HepG2 (cell line): ENCODE measurements around the gene WWP2. TPM values are rescaled to one million over a fixed set of nuclear protein-coding genes. Genes with fewer than 3 reads are reported as not detected.
A peak's percentile ranks its signal among the peaks of the same experiment; 100 is the strongest.

Experiments
- ARID5B ChIP-seq: IDR thresholded peaks from 2 replicates; pipeline ENCODE4 v1.4.0; 2020; ENCODE audit warnings: mild to moderate bottlenecking, missing genetic modification reagents
- DNMT1 ChIP-seq: sonication (generic); formaldehyde crosslinking; IDR thresholded peaks from 2 replicates; pipeline ENCODE4 v1.5.1; 2020; ENCODE audit warnings: mild to moderate bottlenecking, missing genetic modification reagents
- FOXA1 ChIP-seq, 2 experiments: fragments of 450-650 bp in 1 of 2; sonication (generic) in 1 of 2; formaldehyde crosslinking in 1 of 2; IDR thresholded peaks; 2 replicates each; pipeline versions ENCODE4 v1.4.0 to v1.6.1; 2016 to 2020; ENCODE audit warnings: missing genetic modification reagents in 1 of 2
- HINFP ChIP-seq: sonication (generic); formaldehyde crosslinking; IDR thresholded peaks from 2 replicates; pipeline ENCODE4 v1.4.0; 2020; ENCODE audit warnings: low read depth, mild to moderate bottlenecking, missing genetic modification reagents
- JUN ChIP-seq: sonication (generic); formaldehyde crosslinking; IDR thresholded peaks from 2 replicates; pipeline ENCODE4 v1.4.0; 2020; ENCODE audit warnings: mild to moderate bottlenecking, missing genetic modification reagents
- KLF6 ChIP-seq: IDR thresholded peaks from 2 replicates; pipeline ENCODE4 v1.8.0; 2016; ENCODE audit warnings: missing biosample characterization, missing genetic modification reagents
- PCBP2 ChIP-seq: fragments of 200-400 bp; formaldehyde crosslinking; optimal IDR thresholded peaks from 2 replicates; pipeline ENCODE3; 2018; ENCODE audit warnings: low read length, low read depth; ENCODE audit not compliant: poor library complexity, severe bottlenecking
- POLR2AphosphoS2 ChIP-seq: IDR thresholded peaks from 2 replicates; pipeline ENCODE4 v1.6.1; 2011; ENCODE audit warnings: low read depth, low read length, improper control_type of control experiment
- SP5 ChIP-seq: IDR thresholded peaks from 2 replicates; pipeline ENCODE4 v1.6.1; 2016; ENCODE audit warnings: low read depth, borderline replicate concordance
- STAG1 ChIP-seq: sonication (generic); formaldehyde crosslinking; IDR thresholded peaks from 2 replicates; pipeline ENCODE4 v1.4.0; 2020; ENCODE audit warnings: missing genetic modification reagents
- STAT6 ChIP-seq: sonication (generic); formaldehyde crosslinking; IDR thresholded peaks from 2 replicates; pipeline ENCODE4 v1.4.0; 2020; ENCODE audit warnings: missing genetic modification reagents, mild to moderate bottlenecking, borderline replicate concordance
- TCF7 ChIP-seq: sonication (generic); IDR thresholded peaks from 2 replicates; pipeline ENCODE4 v1.6.1; 2016; ENCODE audit warnings: antibody characterized with exemption, low read depth
- THAP11 ChIP-seq: IDR thresholded peaks from 2 replicates; pipeline ENCODE4 v1.6.1; 2016; ENCODE audit warnings: missing biosample characterization, missing genetic modification reagents
- U2AF1 ChIP-seq: fragments of 200-400 bp; formaldehyde crosslinking; optimal IDR thresholded peaks from 2 replicates; pipeline ENCODE3; 2017; ENCODE audit warnings: mild to moderate bottlenecking, low read depth, low read length
- ZNF574 ChIP-seq: sonication (generic); formaldehyde crosslinking; IDR thresholded peaks from 2 replicates; pipeline ENCODE4 v1.4.0; 2020; ENCODE audit warnings: missing genetic modification reagents
- ZNF691 ChIP-seq: sonication (generic); formaldehyde crosslinking; IDR thresholded peaks from 2 replicates; pipeline ENCODE4 v1.4.0; 2020; ENCODE audit warnings: missing genetic modification reagents, low read depth, mild to moderate bottlenecking, borderline replicate concordance
- polyA plus RNA-seq, 8 experiments: library from polyadenylated mRNA; depleted of rRNA in 3 of 8; stranded (reverse) in 7 of 8; unstranded in 1 of 8; fragments of >200 nt; fragmentation: Illumina TruSeq in 4 of 8; extraction: Trizol in 4 of 8; gene quantifications; 2 replicates each; pipeline versions ENCODE4 v1.2.1 to v1.2.3, GENCODE V29; 2011 to 2016; ENCODE audit warnings: low read depth in 4 of 8, missing spikeins in 1 of 8, mixed read lengths in 1 of 8; ENCODE audit not compliant: insufficient read depth in 1 of 8
- total RNA-seq, 5 experiments: library from RNA; depleted of rRNA; stranded (reverse); fragments of >200 nt; fragmentation: Illumina TruSeq; extraction: Trizol; gene quantifications; 2 replicates each; pipeline ENCODE4 v1.2.3, GENCODE V29; 2016; ENCODE audit warnings: low read depth in 1 of 5

WWP2 gene
- total and polyA plus RNA-seq, 2 of the 13 experiments (the other 11 are each of a cell fraction or from before 2014, with no cell fraction given), result 11.4 to 28.2 TPM

- TF ChIP-seq ZNF574 (CRISPR knock-in tag) (peak; percentile 61; the same call in 1 of the 2 replicates), POLR2AphosphoS2 (no peak), FOXA1 (IDR thresholded peaks at IDR 0.05) (peak; percentile 60; the same call in 1 of the 2 replicates), FOXA1 (CRISPR knock-in tag; IDR thresholded peaks at IDR 0.05) (peak; percentile 93), U2AF1 (peak; percentile 52), KLF6 (CRISPR knock-in tag) (peak; percentile 19; the same call in 1 of the 2 replicates), STAG1 (CRISPR knock-in tag) (peak; percentile 29; the same call in 1 of the 2 replicates), SP5 (no peak), ARID5B (CRISPR knock-in tag) (peak; percentile 91), THAP11 (CRISPR knock-in tag) (peak; percentile 22; the same call in 1 of the 2 replicates), PCBP2 (no peak), TCF7 (peak; percentile 59), STAT6 (CRISPR knock-in tag) (0 out of 2 replicates have a peak, but pooled peaks have one; percentile 10), DNMT1 (no peak), HINFP (CRISPR knock-in tag) (peak; percentile 62; the same call in 1 of the 2 replicates), ZNF691 (peak; percentile 89; the same call in 1 of the 2 replicates), JUN (CRISPR knock-in tag) (peak; percentile 66; the same call in 1 of the 2 replicates)
Observed at GRCh38 chr16:69830534-69831211, 68.5 kb downstream of the WWP2 start (continued).
